Measurements from ENCODE around the gene AATK.

The AATK gene

GRCh38 chr17:81170727-81171494, 4.9 kb upstream of the AATK start:
- H3K4me3 ChIP-seq (replicated peaks; ENCODE audit: low read depth, low read length), result no peak overlapping the region
- TF ChIP-seq, protein P1, sequence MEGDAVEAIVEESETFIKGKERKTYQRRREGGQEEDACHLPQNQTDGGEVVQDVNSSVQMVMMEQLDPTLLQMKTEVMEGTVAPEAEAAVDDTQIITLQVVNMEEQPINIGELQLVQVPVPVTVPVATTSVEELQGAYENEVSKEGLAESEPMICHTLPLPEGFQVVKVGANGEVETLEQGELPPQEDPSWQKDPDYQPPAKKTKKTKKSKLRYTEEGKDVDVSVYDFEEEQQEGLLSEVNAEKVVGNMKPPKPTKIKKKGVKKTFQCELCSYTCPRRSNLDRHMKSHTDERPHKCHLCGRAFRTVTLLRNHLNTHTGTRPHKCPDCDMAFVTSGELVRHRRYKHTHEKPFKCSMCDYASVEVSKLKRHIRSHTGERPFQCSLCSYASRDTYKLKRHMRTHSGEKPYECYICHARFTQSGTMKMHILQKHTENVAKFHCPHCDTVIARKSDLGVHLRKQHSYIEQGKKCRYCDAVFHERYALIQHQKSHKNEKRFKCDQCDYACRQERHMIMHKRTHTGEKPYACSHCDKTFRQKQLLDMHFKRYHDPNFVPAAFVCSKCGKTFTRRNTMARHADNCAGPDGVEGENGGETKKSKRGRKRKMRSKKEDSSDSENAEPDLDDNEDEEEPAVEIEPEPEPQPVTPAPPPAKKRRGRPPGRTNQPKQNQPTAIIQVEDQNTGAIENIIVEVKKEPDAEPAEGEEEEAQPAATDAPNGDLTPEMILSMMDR (IDR thresholded peaks at IDR 0.05; ENCODE audit: low read depth, low read length, missing control alignments), result no peak
- no peak for DNase-seq (ENCODE audit: extremely low read depth, low read depth)

DNA sequence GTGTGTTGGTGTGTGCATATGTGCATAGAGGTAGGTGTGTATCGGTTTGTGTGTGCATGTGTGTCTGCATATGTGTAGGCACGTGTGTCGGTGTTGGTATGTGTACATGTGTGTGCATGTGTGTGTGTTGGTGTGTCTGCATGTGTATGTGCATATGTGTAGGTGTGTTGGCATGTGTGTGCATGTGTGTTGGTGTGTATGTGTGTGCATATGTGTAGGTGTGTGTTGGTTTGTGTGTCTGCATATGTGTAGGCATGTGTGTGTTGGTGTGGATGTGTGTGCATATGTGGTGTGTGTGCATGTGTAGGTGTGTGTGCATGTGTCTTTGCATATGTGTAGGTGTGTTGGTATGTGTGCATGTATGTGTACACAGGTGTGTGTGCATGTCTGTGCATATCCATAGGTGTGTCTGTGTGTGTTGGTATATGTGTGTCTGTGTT, 3.9 kb upstream of the AATK start:
- TF ChIP-seq, protein P1 (IDR thresholded peaks at IDR 0.05; ENCODE audit: low read depth, low read length, missing control alignments), result no peak
- no peak for DNase-seq (ENCODE audit: extremely low read depth, low read depth)
- H3K4me3 ChIP-seq (replicated peaks; ENCODE audit: low read depth, low read length), result no peak overlapping the region

GRCh38 chr17:81167638-81168037, 1.6 kb upstream of the AATK start:
- TF ChIP-seq, protein P1 (IDR thresholded peaks at IDR 0.05; ENCODE audit: low read depth, low read length, missing control alignments), result no peak
- DNase-seq (ENCODE audit: extremely low read depth, low read depth), result no peak
- H3K4me3 ChIP-seq (replicated peaks; ENCODE audit: low read depth, low read length), result no peak overlapping the region

DNA sequence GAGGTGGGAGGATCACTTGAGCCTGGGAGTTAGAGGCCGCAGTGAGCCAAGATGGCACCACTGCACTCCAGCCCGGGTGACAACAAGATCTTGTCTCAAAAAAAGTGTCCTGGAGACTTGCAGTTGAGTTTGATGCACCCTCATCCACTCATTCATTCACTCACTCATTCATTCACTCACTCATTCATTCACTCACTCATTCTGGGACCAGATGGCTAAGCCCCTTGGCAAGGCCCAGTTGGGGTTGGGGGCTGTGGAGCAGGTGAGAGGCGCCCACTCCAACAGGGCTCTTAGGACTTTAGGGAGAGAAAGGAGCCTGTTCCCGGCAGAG, 1.1 kb upstream of the AATK start:
- TF ChIP-seq, protein P1 (IDR thresholded peaks at IDR 0.05; ENCODE audit: low read depth, low read length, missing control alignments), result no peak
- DNase-seq (ENCODE audit: extremely low read depth, low read depth), result no peak
- H3K4me3 ChIP-seq (replicated peaks; ENCODE audit: low read depth, low read length), result no peak overlapping the region

GRCh38 chr17:81165246-81166032, 582 bp downstream of the AATK start, which contains the start of gene PVALEF:
Gene PVALEF, plus strand, starts transcription at chr17:81165507. Its CDS starts 15,720 bp downstream, at chr17:81181227.
- H3K4me3 ChIP-seq (replicated peaks; ENCODE audit: low read depth, low read length), result no peak within 1 kb of the TSS
- DNase-seq (ENCODE audit: extremely low read depth, low read depth), result no peak

GRCh38 chr17:81164371-81165245, 1.4 kb downstream of the AATK start:
- TF ChIP-seq, protein P1 (IDR thresholded peaks at IDR 0.05; ENCODE audit: low read depth, low read length, missing control alignments), result no peak
- no peak for DNase-seq (ENCODE audit: extremely low read depth, low read depth)
- H3K4me3 ChIP-seq (replicated peaks; ENCODE audit: low read depth, low read length), result no peak overlapping the region

More at GRCh38 chr17:81165246-81166032, 582 bp downstream of the AATK start, which contains the start of gene PVALEF:
- TF ChIP-seq, protein P1 (IDR thresholded peaks at IDR 0.05; ENCODE audit: low read depth, low read length, missing control alignments), result no peak
